ENCODE results near the gene MAT2B.

- TF ChIP-seq ZNF124 (CRISPR knock-in tag; IDR thresholded peaks at IDR 0.05) (no peak), ZNF407 (CRISPR knock-in tag; IDR thresholded peaks at IDR 0.05; ENCODE audit: not compliant biosample characterization) (no peak), SOX5 (CRISPR knock-in tag; IDR thresholded peaks at IDR 0.05; ENCODE audit: borderline replicate concordance) (no peak), EHMT2 (IDR thresholded peaks at IDR 0.05; ENCODE audit: borderline replicate concordance, low read depth, low read length) (no peak), FOXJ3 (CRISPR knock-in tag; IDR thresholded peaks at IDR 0.05; ENCODE audit: borderline replicate concordance) (no peak), MYNN (CRISPR knock-in tag; IDR thresholded peaks at IDR 0.05; ENCODE audit: low read depth) (no peak), RAD21 (CRISPR knock-in tag; IDR thresholded peaks at IDR 0.05) (no peak), HIVEP1 (CRISPR knock-in tag; IDR thresholded peaks at IDR 0.05) (no peak), MEF2D (CRISPR knock-in tag; IDR thresholded peaks at IDR 0.05) (no peak), SRF (IDR thresholded peaks at IDR 0.05; ENCODE audit: low read depth, low read length) (no peak), BCL6 (CRISPR knock-in tag; IDR thresholded peaks at IDR 0.05) (no peak)
- TF ChIP-seq, protein P1, sequence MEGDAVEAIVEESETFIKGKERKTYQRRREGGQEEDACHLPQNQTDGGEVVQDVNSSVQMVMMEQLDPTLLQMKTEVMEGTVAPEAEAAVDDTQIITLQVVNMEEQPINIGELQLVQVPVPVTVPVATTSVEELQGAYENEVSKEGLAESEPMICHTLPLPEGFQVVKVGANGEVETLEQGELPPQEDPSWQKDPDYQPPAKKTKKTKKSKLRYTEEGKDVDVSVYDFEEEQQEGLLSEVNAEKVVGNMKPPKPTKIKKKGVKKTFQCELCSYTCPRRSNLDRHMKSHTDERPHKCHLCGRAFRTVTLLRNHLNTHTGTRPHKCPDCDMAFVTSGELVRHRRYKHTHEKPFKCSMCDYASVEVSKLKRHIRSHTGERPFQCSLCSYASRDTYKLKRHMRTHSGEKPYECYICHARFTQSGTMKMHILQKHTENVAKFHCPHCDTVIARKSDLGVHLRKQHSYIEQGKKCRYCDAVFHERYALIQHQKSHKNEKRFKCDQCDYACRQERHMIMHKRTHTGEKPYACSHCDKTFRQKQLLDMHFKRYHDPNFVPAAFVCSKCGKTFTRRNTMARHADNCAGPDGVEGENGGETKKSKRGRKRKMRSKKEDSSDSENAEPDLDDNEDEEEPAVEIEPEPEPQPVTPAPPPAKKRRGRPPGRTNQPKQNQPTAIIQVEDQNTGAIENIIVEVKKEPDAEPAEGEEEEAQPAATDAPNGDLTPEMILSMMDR (CRISPR knock-in tag; IDR thresholded peaks at IDR 0.05), result no peak
Observed at GRCh38 chr5:163475411-163475810, 30.0 kb upstream of the MAT2B start.
